MM.1S (cell line): ENCODE measurements around the gene LDHA.

ENCODE experiments used
- DNase-seq: peaks from one replicate; pipeline ENCODE4 v3.0.0-alpha.2; 2015
- H2AFZ ChIP-seq: fragments of 300-600 bp; sonication (generic); 2 replicates; pipeline ENCODE4 v1.6.0; 2016; ENCODE audit warnings: antibody characterized with exemption, low read length
- H3F3A ChIP-seq: fragments of 300-600 bp; sonication (generic); 2 replicates; pipeline ENCODE4 v1.6.1; 2016; ENCODE audit warnings: mild to moderate bottlenecking, antibody characterized with exemption, low read length, moderate library complexity, mixed read lengths; ENCODE audit not compliant: insufficient read depth
- H3K27ac ChIP-seq: fragments of 300-600 bp; sonication (generic); 2 replicates; pipeline ENCODE4 v1.5.1; 2016; ENCODE audit warnings: mild to moderate bottlenecking, low read length
- H3K27me3 ChIP-seq: fragments of 300-600 bp; sonication (generic); replicated peaks from 2 replicates; pipeline ENCODE4 v1.6.0; 2016; ENCODE audit warnings: low read length; ENCODE audit not compliant: insufficient read depth
- H3K36me3 ChIP-seq: fragments of 300-600 bp; sonication (generic); replicated peaks from 2 replicates; pipeline ENCODE4 v1.6.1; 2016; ENCODE audit warnings: mild to moderate bottlenecking, low read length, mixed read lengths; ENCODE audit not compliant: insufficient read depth
- H3K4me1 ChIP-seq: fragments of 300-600 bp; sonication (generic); 2 replicates; pipeline ENCODE4 v1.6.1; 2016; ENCODE audit warnings: low read length, mixed read lengths
- H3K4me2 ChIP-seq: fragments of 300-600 bp; sonication (generic); 2 replicates; pipeline ENCODE4 v1.6.0; 2016; ENCODE audit warnings: low read depth, low read length
- H3K4me3 ChIP-seq: fragments of 300-600 bp; sonication (generic); 2 replicates; pipeline ENCODE4 v1.5.1; 2016; ENCODE audit warnings: low read length, mixed read lengths
- H3K79me2 ChIP-seq: fragments of 300-600 bp; sonication (generic); 2 replicates; pipeline ENCODE4 v1.6.1; 2016; ENCODE audit warnings: mixed run types, low read length, mixed read lengths
- H3K9ac ChIP-seq: fragments of 300-600 bp; sonication (generic); 2 replicates; pipeline ENCODE4 v1.6.1; 2016; ENCODE audit warnings: low read length, mixed read lengths
- H3K9me2 ChIP-seq: fragments of 300-600 bp; sonication (generic); replicated peaks from 2 replicates; pipeline ENCODE4 v1.6.1; 2016; ENCODE audit warnings: mild to moderate bottlenecking, low read length, mixed read lengths; ENCODE audit not compliant: insufficient read depth
- H3K9me3 ChIP-seq: fragments of 300-600 bp; sonication (generic); replicated peaks from 2 replicates; pipeline ENCODE4 v1.6.1; 2016; ENCODE audit warnings: mild to moderate bottlenecking, low read length, mixed read lengths; ENCODE audit not compliant: insufficient read depth
- H4K20me1 ChIP-seq: fragments of 300-600 bp; sonication (generic); 2 replicates; pipeline ENCODE4 v1.6.1; 2016; ENCODE audit warnings: mild to moderate bottlenecking, low read length, moderate library complexity, mixed read lengths; ENCODE audit not compliant: insufficient read depth
- CTCF ChIP-seq: fragments of 300-600 bp; sonication (generic); IDR thresholded peaks from 2 replicates; pipeline ENCODE4 v1.5.1; 2016; ENCODE audit warnings: antibody characterized with exemption, low read length, mixed read lengths
- EZH2 ChIP-seq: fragments of 300-600 bp; sonication (generic); optimal IDR thresholded peaks from 2 replicates; pipeline ENCODE3; 2017; ENCODE audit warnings: low read depth, mild to moderate bottlenecking, antibody characterized with exemption, low read length, mixed read lengths
- EZH2phosphoT487 ChIP-seq: fragments of 300-600 bp; sonication (generic); IDR thresholded peaks from 2 replicates; pipeline ENCODE4 v1.6.1; 2018; ENCODE audit warnings: antibody characterized with exemption, low read length

LDHA gene

GRCh38 chr11:18408558-18409291, 14.4 kb downstream of the LDHA start:
- DNase-seq = no peak
- H3K79me2 ChIP-seq = peaks cover 6% of the 10 kb centered on the region
- H3K9ac ChIP-seq = no peak overlapping the region
- H3K27me3 ChIP-seq = no peaks in the 10 kb centered on the region
- no peak overlapping the region for H3K4me3 ChIP-seq
- no peak for TF ChIP-seq CTCF
- TF ChIP-seq EZH2phosphoT487 = no peak
- no peak for TF ChIP-seq EZH2
- no peaks in the 10 kb centered on the region for H3K9me3 ChIP-seq
- H3K9me2 ChIP-seq = no peaks in the 10 kb centered on the region
- no peak overlapping the region for H3K4me2 ChIP-seq
- no peaks in the 10 kb centered on the region for H3K4me1 ChIP-seq
- H3F3A ChIP-seq = peaks cover 61% of the 10 kb centered on the region
- no peak overlapping the region for H2AFZ ChIP-seq
- peaks cover 6% of the 10 kb centered on the region; the same call in 1 of the 2 replicates for H4K20me1 ChIP-seq
- peaks cover 10% of the 10 kb centered on the region for H3K36me3 ChIP-seq
- H3K27ac ChIP-seq = no peak overlapping the region

DNA sequence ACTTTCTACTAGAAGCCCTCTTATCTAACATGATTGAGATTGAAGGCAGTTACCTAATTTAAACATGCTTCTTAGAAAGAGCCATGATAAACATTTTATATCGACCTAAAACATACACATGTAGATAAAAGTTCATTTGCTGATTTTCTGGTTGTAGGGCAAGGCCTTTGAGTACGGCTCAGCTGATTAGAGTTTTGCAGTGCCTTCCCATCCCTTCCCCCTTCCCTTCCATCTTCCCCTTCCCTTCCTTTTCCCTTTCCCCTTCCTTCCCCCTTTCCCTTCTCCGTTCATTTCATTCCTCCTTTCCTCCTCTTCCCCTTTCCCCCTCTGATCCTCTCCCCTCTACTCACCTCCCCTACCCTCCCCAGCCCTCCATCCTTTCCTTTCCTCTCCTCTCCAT, 22.1 kb downstream of the LDHA start:
- H3K4me3 ChIP-seq = no peak overlapping the region
- DNase-seq = no peak
- no peaks in the 10 kb centered on the region for H3K79me2 ChIP-seq
- H3K9ac ChIP-seq = no peak overlapping the region
- H3K9me3 ChIP-seq = no peaks in the 10 kb centered on the region
- H3F3A ChIP-seq = no peaks in the 10 kb centered on the region
- TF ChIP-seq EZH2phosphoT487 (no peak), EZH2 (no peak), CTCF (no peak)
- no peaks in the 10 kb centered on the region for H3K9me2 ChIP-seq
- H3K4me2 ChIP-seq = no peak overlapping the region
- H3K27ac ChIP-seq = no peak overlapping the region
- no peaks in the 10 kb centered on the region for H4K20me1 ChIP-seq
- H3K36me3 ChIP-seq = no peaks in the 10 kb centered on the region
- H3K4me1 ChIP-seq = no peaks in the 10 kb centered on the region
- no peak overlapping the region for H2AFZ ChIP-seq
- H3K27me3 ChIP-seq = no peaks in the 10 kb centered on the region

DNA sequence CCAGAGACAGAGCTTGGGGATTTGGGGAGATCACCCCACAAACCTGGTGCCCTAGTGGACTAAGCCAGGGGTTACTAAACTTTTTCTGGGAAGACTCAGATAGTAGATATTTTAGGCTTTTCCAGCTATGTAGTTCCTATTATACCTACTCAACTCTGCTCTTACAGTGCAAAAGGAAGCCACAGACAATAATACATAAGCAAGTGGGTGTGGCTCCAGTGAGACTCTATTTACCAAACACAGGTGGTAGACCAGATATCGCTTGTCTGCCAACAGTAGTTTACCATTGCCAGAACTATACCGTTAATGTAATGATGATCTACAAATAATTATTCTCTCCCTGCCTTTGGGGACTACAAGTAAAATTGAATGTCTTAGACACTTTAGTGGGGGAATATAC, 24.7 kb downstream of the LDHA start:
- Histone ChIP-seq H3K27ac (no peak overlapping the region), H3K9ac (no peak overlapping the region), H3K4me2 (no peak overlapping the region), H3K27me3 (no peaks in the 10 kb centered on the region), H3K9me3 (no peaks in the 10 kb centered on the region), H3K9me2 (no peaks in the 10 kb centered on the region), H3F3A (no peaks in the 10 kb centered on the region), H3K4me1 (no peaks in the 10 kb centered on the region), H4K20me1 (no peaks in the 10 kb centered on the region), H3K4me3 (no peak overlapping the region), H3K36me3 (no peaks in the 10 kb centered on the region), H2AFZ (no peak overlapping the region), H3K79me2 (no peaks in the 10 kb centered on the region)
- no peak for DNase-seq
- no peak for TF ChIP-seq EZH2
- no peak for TF ChIP-seq EZH2phosphoT487
- no peak for TF ChIP-seq CTCF
